Measurements from ENCODE around the gene GSE1. TPM values are rescaled to one million over a fixed set of nuclear protein-coding genes. Genes with fewer than 3 reads are reported as not detected.

Gene GSE1
- total RNA-seq, 1 experiment from 2014 or later: 10.1 TPM

DNA sequence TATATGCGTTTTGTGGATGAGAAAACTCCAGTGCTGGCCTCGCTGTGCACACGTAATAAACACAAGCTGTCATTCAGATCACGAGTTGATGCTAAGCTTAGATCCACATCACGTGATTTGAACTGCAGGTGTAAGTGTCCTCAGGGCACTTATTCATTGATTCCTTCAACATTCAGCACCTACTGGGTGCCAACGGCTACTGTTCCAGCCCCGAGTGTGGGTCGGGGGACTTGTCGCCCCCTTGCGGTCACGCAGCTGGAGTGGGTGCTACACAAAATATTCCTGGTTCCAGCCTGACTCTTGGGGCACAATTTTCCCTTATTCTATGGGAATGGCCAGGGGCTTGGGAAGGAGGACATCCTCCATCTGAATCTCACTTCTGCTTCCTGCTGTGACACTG is 105.6 kb downstream of the GSE1 start:
- no peak for DNase-seq (ENCODE audit: low read depth)

DNA sequence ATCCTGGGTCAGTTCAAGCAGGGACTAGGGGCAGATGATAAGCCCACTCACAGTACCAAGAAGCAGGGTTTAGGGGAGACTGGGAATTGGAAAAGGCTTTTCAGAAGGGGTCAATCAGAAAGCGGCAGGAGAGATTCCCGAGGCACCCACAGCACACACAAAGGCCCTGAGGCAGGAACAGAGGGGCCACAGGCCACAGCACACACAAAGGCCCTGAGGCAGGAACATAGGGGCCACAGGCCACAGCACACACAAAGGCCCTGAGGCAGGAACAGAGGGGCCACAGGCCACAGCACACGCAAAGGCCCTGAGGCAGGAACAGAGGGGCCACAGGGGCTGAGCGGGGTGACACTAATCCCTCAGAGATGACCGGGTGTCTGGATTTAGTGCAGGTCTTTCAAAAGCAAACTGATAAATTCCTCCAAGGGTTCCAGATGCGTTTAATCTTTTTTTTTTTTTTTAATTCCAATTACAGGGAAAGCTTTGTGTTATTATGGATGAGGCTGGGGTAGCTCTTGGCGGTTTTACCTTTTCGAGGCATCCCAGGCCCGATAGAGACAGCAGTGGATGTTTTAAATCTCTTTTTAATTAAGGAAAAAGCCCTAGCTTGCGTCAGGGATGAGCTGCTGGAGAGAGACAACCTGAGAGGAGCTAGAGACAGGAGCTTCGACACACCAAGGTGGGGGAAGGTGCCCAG is 106.6 kb downstream of the GSE1 start:
- no peak for DNase-seq (ENCODE audit: low read depth)

DNA sequence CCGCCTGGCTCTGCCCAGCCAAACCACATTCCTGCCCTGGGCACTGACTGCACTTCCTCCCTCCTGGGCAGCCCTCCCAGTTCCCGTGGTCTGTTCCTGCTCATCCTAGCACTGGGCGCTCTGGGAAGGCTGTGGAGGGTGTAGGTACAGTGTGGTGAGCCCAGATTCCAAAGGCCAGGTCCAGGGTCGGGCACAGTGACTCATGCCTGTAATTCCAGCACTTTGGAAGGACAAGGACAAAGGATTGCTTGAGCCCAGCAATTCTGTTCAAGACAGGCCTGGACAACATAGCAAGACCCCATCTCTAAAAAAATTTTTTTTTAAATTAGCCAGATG is 107.1 kb downstream of the GSE1 start:
- DNase-seq (ENCODE audit: low read depth): peak; percentile 88

DNA sequence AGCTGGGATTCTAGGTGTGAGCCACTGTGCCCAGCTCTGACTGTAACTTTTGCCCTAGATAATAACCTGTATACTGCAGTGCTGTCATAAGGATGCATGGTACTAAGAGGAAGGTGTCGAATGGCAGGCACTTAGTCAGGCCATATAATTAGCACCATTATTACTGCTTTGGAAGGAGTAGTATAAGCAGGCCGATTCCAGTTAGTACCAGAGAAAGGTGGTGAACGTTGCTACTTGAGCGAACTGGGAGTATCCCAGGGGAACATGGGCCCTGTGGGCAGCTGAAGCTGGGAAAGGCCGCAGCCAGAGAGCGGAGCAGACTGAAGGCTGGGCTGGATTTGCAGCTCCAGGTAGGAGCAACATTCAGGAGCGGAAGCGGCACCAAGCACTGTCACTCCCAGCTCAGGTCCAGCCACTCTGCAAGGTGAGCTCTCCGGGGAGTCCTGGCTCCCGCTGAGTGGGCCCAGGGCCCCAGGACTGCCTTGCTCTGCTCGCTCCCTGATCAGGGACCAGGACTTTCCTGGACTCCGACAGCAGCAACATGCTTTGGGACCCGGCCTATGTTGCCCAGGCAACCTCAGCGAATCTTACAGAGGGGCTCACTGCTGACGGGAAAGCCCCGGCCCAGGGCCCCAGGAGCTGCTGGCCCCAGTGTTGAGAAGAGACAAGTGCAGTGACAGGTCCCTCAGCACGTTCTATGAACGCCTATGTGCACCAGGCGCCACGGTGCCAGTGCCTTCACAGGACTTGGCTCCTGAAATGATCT is 109.2 kb downstream of the GSE1 start:
- DNase-seq (ENCODE audit: low read depth): no peak

GRCh38 chr16:85724126-85724879 is 111.2 kb downstream of the GSE1 start:
- DNase-seq (ENCODE audit: low read depth): no peak

- no peak for DNase-seq (ENCODE audit: low read depth)
Observed at GRCh38 chr16:85724936-85725335, 111.8 kb downstream of the GSE1 start.

Small RNA genes within 50 kb of the gene (small RNA-seq; reads per million reads assigned to genes)
- gene RN7SL381P: not detected

Other genes with a start within 250 kb of the GSE1 start
- gene GINS2, start 75.6 kb downstream of the GSE1 start, total RNA-seq (2014; rRNA removed; shearing (Covaris generic)): 40.1 and 44.1 TPM in 2 replicates
- gene C16orf74, start 137.8 kb downstream of the GSE1 start, total RNA-seq (2014; rRNA removed; shearing (Covaris generic)): 46.0 and 55.2 TPM in 2 replicates
- 121 and 158 TPM in 2 replicates for gene EMC8, start 186.2 kb downstream of the GSE1 start, total RNA-seq (2014; rRNA removed; shearing (Covaris generic))
- gene COX4I1, start 186.4 kb downstream of the GSE1 start, total RNA-seq (2014; rRNA removed; shearing (Covaris generic)): 611 and 705 TPM in 2 replicates